ENCODE data around the gene PDK2.

DNA sequence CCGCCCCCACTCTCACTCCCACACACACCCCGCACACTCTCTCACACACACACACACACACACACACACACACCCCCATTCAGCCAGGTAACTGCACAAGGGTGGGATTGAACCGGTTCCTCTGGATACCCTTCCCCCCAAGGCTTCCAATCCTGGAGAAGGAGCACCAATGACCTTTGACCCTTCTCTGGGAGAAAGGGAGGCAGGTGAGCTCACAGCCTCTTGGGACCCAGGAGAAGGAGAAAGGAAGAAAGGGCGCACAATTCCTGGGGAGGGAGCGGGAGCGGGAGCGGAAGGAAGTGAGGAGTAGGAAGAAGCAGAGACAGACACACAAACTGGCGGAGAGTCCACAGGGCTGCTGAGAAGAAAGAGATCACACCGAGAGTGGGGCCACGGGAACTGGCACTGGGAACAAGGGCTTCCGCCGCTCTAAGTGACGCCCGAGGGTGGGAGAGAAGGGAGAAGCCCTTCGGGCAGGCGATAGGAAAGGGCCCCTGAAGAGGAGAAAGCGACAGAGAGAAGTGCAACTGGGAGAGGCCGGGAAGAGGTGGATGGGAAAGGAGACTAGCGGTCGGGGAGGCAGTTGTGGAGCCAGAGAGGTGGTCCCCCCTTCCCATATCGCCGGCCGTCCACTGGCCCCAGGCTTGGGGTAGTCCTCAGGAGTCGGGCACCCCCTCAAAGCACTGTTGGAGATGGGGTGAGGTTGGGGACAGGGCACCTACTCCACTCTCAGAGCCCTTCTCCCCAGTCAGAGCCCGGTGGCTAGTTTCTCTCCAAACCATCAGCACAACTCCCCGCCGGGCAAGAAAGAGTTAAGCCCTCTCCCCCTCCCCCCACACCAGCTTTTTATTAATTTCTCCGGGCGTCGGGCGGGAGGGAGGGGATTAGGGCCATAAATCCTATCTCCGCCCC lies 33.5 kb downstream of the PDK2 start:
- TF ChIP-seq, protein P1, sequence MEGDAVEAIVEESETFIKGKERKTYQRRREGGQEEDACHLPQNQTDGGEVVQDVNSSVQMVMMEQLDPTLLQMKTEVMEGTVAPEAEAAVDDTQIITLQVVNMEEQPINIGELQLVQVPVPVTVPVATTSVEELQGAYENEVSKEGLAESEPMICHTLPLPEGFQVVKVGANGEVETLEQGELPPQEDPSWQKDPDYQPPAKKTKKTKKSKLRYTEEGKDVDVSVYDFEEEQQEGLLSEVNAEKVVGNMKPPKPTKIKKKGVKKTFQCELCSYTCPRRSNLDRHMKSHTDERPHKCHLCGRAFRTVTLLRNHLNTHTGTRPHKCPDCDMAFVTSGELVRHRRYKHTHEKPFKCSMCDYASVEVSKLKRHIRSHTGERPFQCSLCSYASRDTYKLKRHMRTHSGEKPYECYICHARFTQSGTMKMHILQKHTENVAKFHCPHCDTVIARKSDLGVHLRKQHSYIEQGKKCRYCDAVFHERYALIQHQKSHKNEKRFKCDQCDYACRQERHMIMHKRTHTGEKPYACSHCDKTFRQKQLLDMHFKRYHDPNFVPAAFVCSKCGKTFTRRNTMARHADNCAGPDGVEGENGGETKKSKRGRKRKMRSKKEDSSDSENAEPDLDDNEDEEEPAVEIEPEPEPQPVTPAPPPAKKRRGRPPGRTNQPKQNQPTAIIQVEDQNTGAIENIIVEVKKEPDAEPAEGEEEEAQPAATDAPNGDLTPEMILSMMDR (IDR thresholded peaks at IDR 0.05; ENCODE audit: insufficient read depth, low read length, poor library complexity, severe bottlenecking): no peak
- TF ChIP-seq EZH2phosphoT487 (conservative IDR thresholded peaks at IDR 0.05; ENCODE audit: low read length): no peak
